GM23248 (cell line): ENCODE results near the gene SENP8.

ENCODE experiments used
- EZH2 ChIP-seq: fragments of 200-600 bp; sonication (generic); IDR thresholded peaks from 2 replicates; pipeline ENCODE4 v1.6.1; 2018; ENCODE audit warnings: antibody characterized with exemption, mild to moderate bottlenecking; ENCODE audit not compliant: insufficient read depth, poor library complexity, severe bottlenecking
- EZH2phosphoT487 ChIP-seq: fragments of 200-600 bp; sonication (generic); IDR thresholded peaks from 2 replicates; pipeline ENCODE4 v1.6.1; 2018; ENCODE audit warnings: antibody characterized with exemption, moderate library complexity, mild to moderate bottlenecking, low read depth; ENCODE audit not compliant: insufficient read depth

DNA sequence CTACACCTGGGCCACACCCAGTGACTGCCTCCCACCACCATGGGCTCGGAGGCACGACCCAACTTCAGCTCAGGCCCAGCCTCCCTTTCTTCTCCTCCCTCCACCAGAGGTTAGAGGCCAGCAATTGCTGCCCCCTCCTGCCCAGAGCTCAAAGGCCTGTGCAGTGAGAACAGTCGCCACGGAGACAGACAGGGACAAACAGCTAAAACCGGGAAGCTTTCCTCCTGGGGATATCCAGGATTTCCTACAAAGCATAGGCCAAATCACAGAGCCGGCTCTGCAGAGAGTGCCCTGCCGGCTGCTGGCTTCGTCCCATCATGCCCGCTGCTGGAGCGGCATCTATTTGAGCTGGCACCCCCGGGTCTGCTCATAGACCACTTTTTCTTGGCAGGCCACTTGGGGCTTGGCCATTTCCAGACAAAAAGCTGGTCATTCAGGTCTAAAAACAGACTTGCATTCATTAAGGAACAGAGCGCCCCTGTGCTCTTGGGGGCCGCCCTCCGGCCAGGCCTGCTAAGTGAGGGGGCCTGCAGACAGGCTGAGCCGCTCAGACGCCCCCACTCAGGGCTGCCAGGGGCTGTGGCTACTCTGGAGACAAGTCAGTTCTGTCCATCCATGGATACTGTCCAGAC lies 61.9 kb downstream of the SENP8 start:
- TF ChIP-seq EZH2phosphoT487 (no peak), EZH2 (no peak)
